GM21367 (cell line): Measurements from ENCODE around the gene C4orf50.
"Not testable (repeated sequence)": the region's sequence is repeated elsewhere in the genome, so short reads cannot be mapped to it uniquely, and the experiment has no call there.

ENCODE experiments used
- ATAC-seq: cut with Tn5 transposase; IDR thresholded peaks from one replicate; pipeline ENCODE4 v1.9.1; 2021; ENCODE audit not compliant: unreplicated experiment

The C4orf50 gene

GRCh38 chr4:6019316-6020263, 1.4 kb upstream of the C4orf50 start:
- ATAC-seq: no peak

GRCh38 chr4:6017800-6018199, 431 bp downstream of the C4orf50 start:
- ATAC-seq: no peak

- ATAC-seq: no peak
These were observed 1.2 kb downstream of the C4orf50 start for GRCh38 chr4:6017030-6017429.

GRCh38 chr4:6013564-6013963, 4.7 kb downstream of the C4orf50 start:
- no peak for ATAC-seq

- no peak for ATAC-seq
These were observed 6.0 kb downstream of the C4orf50 start for GRCh38 chr4:6012200-6012599.

GRCh38 chr4:6011686-6012085, 6.5 kb downstream of the C4orf50 start:
- ATAC-seq: no peak

GRCh38 chr4:6011271-6011671, 7.0 kb downstream of the C4orf50 start:
- no peak for ATAC-seq

DNA sequence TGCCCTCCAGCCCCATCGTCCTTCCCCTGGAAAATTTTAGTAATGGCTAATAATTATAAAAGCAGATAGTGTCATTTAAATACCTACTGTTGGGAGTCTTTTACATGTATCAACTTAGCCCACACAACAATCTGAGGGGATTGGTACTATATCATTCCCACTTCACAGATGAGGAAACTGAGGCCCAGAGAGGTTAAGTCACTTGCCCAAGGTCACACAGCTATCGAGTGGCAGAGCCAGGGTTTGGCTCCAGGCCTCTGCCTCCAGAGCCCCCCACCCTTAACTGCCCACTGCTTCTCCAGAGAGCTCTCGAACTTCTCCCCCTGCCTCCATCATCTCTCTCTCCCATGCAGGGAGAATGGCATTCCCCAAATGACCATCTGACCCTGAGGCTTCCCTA, 7.4 kb downstream of the C4orf50 start:
- no peak for ATAC-seq

GRCh38 chr4:6009452-6009851, 8.8 kb downstream of the C4orf50 start:
- ATAC-seq: no peak

DNA sequence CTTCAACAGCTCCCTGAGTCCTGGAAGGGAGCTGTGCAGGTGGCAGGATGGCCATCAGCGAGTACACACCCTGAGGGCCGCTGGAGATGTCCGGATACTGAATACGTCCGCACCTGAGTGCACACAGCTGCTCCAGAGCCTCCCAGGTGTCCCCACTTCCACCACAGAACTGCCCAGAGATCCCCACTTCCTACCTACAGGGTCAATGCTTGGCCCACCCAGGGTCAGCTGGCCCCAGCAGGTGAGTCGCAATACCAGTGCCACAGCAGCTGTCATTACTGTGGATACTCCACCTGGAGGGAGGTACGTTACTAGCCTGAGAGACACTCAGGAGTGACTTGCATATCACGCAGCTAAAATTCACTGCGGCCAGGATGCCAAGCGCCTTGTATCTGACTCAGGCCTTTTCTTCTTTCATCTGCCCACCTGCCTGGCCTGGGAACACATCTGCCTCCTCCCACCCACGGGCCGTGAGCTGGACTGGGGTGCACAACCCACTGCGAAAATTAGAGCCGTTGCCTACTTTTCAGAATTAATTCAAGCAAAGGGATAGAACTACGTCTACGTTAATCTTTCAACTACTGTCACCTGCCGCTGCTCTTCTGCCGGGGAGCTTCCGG, 9.4 kb downstream of the C4orf50 start:
- no peak for ATAC-seq

DNA sequence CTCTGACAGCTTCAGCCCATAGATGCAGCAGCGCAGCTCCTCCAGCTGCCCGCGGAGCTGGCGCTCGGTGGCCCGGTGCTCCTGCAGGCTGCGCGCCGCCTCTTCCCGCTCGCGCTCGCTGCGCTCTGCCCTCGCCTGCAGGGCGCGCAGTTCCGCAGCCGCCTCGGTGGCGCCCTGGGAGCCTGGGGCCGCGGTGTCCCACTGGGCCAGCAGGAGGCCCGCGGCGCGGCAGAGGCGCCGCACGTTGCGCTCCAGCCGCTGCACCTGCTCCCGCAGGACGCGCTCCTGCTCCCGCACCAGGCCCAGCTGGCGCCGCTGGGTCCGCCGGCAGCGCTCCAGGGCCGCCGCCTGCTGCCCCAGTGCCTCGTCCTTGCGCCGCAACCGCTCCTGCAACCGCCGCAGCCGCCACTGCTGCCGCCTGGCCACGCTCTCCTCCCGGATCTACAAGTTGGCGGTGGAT, 10.1 kb downstream of the C4orf50 start:
- ATAC-seq: no peak

DNA sequence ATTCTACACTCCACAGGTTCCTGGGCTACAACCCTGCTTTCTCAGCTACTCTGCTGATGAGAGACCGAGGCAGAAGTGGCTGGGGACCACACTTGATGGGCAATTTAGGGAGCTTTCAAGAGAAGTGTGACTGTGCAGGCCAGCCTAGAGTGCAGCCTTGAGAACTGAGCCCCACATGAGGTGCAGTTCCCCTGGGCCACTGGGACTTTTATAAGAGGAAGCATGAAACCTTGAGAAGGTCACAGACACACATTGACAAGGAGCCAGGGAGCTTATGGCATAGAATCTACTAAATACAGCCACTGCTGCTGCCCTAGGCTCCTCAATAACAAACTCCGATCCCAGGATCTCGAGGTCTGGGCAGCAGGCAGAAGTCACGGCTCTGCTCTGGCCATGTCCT, 13.1 kb downstream of the C4orf50 start:
- ATAC-seq: no peak

GRCh38 chr4:6003485-6003884, 14.7 kb downstream of the C4orf50 start:
- ATAC-seq: not testable (repeated sequence)

DNA sequence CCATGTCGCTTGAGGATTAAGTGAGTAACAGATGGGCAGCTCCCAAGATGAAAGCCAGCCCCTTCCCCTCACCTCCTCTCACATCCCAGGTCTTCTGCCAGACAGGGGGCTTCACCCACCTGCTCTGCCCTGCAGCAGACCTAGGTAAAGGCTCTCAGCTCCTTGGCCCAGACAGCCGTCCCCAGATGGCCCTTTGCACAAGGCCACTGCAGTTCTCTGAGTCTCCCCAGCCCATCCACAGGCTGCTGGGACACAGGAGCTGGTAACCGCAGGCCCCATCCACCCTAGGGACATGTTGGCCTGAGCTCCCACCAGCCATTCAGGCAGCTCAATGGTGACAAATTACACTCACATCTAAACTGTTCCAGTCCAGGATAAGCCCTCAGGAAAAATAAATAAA, 15.3 kb downstream of the C4orf50 start:
- ATAC-seq: no peak

DNA sequence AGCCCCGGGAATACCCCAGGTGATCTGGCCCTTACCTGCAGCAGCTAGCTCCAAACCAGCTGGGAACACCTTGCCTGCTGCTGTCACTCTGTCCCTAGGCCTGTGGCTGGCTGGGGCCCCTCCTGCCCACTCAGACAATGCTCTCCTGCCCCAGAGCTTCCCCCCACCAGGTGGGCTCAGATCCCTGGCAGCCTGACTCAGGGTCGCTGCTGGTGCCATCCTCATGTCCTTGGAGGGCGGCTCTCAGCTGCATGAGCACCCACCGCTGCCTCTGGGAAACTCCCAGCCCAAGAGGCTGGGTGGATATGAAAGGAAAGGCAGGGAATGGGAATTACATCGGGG, 15.8 kb downstream of the C4orf50 start:
- ATAC-seq: no peak

- ATAC-seq: no peak
These were observed 16.3 kb downstream of the C4orf50 start for GRCh38 chr4:6001680-6002491.

DNA sequence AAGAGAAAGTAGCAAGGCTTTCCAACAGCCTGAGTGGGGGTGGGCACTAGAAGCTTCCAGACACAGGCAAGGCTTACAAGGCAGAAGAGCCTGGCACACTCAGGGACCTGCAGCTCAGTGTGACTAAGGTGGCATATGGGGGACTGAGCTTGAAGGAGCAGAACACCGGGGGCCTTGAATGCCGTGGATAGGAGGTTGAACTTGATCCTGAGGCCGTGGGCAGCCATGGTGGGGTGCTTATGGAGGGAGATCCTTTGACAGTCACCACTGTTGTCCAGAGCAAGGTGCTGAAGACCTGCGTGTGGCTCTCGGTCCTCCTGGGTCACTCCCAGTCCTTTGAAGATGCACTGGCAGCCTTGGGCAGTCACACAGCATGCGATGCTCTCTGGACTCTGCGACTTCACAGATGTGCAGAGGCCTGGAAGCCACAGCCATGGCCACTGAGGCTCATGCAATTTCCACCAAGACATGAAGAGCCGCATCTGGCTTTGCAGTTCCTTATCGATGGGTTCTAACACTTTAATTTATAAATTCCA, 18.3 kb downstream of the C4orf50 start:
- no peak for ATAC-seq

DNA sequence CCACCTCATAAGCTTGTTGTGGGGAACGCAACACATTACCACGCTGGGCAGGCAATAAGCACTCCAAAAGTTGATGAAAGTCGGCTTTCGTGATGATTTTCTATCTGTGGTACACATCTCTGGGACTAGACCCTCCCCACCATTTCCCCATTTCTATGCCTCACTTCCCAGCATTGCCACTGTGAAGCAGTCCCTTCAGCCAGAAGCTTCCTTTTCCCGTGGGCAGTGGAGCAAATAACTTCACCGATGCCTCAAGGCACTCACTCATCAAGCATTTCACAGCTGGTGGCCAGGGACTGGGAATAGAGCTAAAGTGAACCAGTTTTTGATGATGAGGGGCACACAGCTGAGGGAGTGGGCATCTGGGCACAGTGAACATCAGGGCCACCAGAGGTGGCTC, 18.9 kb downstream of the C4orf50 start:
- ATAC-seq: no peak

GRCh38 chr4:5998333-5998936, 19.8 kb downstream of the C4orf50 start:
- ATAC-seq: peak; percentile 56

GRCh38 chr4:5996641-5997040, 21.6 kb downstream of the C4orf50 start:
- ATAC-seq: no peak
